Fibroblast of villous mesenchyme (primary cell): ENCODE measurements around the gene ANKRD16. TPM values are rescaled to one million over a fixed set of nuclear protein-coding genes. Genes with fewer than 3 reads are reported as not detected.
"Not testable (repeated sequence)": the region's sequence is repeated elsewhere in the genome, so short reads cannot be mapped to it uniquely, and the experiment has no call there.

ENCODE experiments used
- DNase-seq: peaks from one replicate; pipeline ENCODE4 v3.0.0-alpha.2; 2010; ENCODE audit warnings: low read depth
- H3K4me3 ChIP-seq: 2 replicates; pipeline ENCODE4 v1.5.1; 2011; ENCODE audit warnings: low read depth, mild to moderate bottlenecking, low read length
- total RNA-seq: library from RNA; depleted of rRNA; stranded (reverse); fragments of >200 nt; gene quantifications from 2 replicates; pipeline ENCODE4 v1.2.3, GENCODE V29; 2012
- TF ChIP-seq, protein P1 (sequence below): IDR thresholded peaks from 2 replicates; pipeline ENCODE4 v1.5.1; 2012; ENCODE audit warnings: low read depth, mild to moderate bottlenecking, low read length; ENCODE audit not compliant: insufficient read depth

Gene ANKRD16
- total RNA-seq, 1 donor, result 4.7 TPM

DNA sequence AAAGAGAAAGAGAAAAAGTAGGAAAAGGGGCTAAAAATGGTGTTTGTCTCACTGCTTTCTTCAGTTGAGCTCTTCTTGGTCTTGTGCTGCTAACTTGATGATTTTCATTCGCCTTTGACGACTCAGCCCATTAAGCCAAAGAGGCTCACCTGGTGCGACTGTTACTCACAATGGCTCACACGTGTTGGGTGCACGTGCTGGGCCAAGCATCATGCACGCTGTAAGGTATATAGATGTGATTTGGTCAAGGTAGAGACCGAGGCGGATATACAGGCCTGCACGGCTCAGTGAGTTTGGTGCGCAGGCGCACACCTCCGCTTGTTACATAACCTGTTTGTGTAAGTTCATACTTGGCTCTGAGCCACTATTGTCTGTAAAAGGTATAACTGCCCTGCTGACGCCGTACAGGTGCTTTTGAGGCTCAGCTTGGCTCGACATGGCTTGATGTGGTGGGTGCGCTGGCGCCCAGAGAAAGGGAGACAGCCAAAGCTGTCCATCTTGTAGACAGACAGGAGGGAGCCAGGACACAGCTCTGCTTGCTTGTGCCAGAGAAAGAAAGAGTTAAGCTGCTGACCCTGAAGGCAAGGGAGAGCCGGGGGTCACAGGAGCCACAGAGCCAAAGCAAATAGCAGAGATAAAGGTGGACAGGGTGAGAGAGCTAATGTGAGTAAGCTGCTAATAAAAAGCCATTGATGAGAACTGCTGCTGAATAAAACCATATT, 33.6 kb downstream of the ANKRD16 start:
- TF ChIP-seq, protein P1, sequence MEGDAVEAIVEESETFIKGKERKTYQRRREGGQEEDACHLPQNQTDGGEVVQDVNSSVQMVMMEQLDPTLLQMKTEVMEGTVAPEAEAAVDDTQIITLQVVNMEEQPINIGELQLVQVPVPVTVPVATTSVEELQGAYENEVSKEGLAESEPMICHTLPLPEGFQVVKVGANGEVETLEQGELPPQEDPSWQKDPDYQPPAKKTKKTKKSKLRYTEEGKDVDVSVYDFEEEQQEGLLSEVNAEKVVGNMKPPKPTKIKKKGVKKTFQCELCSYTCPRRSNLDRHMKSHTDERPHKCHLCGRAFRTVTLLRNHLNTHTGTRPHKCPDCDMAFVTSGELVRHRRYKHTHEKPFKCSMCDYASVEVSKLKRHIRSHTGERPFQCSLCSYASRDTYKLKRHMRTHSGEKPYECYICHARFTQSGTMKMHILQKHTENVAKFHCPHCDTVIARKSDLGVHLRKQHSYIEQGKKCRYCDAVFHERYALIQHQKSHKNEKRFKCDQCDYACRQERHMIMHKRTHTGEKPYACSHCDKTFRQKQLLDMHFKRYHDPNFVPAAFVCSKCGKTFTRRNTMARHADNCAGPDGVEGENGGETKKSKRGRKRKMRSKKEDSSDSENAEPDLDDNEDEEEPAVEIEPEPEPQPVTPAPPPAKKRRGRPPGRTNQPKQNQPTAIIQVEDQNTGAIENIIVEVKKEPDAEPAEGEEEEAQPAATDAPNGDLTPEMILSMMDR, result no peak
- no peak for DNase-seq

DNA sequence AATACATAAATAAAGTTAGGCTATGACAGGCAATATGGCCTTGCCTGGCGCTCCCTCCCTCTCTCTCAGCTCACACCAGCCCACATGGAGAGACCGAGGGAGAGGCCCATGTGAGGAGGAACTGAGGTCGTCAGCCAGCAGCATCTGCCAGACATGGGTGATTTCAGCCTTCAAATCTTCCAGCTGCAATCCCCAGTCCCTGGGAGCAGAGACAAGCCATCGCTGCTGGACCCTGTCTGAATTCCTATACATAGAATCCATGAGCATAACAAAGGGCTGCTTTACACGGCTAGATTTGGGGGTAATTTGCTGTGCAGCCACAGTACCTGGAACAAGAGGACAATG, 35.6 kb downstream of the ANKRD16 start:
- TF ChIP-seq, protein P1, result no peak
- no peak overlapping the region for H3K4me3 ChIP-seq
- no peak for DNase-seq

More for the DNA sequence above, 33.6 kb downstream of the ANKRD16 start:
- no peak overlapping the region for H3K4me3 ChIP-seq

DNA sequence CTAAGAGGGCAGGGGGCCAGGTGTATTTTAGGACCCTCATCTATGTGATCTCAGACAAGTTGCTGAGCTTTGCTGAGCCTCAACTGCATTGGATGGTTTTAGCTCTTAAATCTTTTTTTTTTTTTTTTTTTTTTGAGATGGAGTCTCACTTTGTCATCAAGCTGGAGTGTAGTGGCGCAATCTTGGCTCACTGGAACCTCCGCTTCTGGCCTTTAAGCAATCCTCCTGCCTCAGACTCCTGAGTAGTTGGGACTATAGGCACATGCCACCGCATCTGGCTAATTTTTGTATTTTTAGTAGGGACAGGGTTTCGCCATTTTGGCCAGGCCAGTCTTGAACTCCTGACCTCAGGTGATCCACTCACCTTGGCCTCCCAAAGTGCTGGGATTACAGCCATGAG, 43.0 kb downstream of the ANKRD16 start:
- not testable (repeated sequence) for DNase-seq, H3K4me3 ChIP-seq

DNA sequence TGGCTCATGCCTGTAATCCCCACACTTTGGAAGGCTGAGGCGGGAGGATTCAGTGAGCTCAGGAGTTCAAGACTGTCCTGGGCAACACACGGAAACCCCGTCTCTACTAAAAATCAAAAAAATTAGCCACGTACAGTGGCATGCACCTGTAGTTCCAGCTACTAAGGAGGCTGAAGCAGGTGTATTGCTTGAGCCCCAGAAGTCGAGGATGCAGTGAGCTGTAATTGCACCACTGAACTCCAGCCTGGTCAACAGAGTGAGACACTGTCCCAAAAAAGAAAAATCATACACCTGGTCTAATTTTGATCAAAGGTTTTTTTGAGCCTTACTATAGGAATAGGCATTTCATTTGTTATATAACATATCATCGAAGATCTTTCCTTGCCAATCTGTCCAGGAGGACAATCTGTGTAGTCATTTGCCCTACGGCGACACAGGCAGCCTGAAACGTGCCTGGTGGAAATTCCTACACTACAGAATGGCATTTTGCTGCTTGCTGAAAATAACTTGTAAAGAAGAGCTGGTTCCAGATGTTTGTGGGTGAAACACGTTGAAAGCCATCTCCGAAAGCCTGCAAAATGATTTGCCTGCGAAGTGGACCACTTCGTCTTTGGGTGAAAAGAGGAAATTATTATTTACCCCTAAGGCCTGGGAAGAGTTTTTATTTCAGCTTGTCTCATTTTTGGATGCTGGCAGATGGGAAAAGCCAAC, 45.2 kb downstream of the ANKRD16 start:
- TF ChIP-seq, protein P1, result no peak
- no peak overlapping the region for H3K4me3 ChIP-seq
- peak; percentile 11 for DNase-seq

DNA sequence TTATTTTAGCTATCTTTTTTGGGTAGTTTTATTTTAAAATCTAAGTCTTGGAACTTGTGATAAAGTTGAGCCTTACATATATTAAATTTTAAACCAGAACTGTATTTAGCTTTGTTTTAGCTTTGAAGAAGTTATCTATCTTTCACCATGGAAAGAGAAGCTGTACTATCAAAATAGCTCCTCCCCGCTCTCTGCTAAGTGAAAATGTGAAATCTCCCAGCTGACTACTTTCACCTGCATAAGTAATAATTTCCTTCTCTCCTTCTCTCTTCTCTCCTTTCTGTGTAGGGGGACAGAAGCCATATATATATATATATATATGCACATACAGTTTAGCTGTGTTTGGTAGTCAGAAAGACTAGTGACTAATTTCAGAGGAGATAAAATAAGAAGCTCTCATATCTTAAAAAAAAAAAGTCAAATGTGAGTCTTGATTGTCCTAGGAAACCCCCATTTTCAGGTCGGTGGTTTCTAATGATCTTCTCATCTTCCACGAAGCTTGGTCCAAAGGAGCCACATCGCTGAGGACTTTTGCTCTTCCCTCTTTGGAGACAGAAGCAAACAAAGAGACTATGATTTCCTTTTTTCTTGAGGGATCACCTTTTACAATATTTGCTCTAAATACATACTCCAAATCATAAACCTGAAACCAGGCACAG, 45.9 kb downstream of the ANKRD16 start:
- no peak overlapping the region for H3K4me3 ChIP-seq
- no peak for DNase-seq
- TF ChIP-seq, protein P1, result no peak

DNA sequence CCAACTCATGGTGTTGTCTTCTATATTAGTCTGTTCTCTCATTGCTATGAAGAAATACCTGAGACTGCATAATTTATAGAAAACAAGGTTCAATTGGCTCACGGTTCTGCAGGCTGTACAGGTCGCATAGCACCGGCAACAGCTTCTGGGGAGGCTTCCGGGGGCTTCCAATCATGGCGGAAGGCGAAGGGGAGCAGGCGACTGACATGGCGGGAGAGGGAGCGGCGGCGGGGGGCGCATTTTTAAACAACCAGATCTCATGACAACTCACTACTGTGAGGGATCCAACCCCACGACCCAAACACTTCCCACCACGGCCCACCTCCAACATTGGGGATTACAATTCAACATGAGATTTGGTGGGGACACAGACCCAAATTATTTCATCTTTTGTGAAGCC, 47.7 kb downstream of the ANKRD16 start:
- TF ChIP-seq, protein P1, result no peak
- no peak for DNase-seq
- H3K4me3 ChIP-seq, result no peak overlapping the region

DNA sequence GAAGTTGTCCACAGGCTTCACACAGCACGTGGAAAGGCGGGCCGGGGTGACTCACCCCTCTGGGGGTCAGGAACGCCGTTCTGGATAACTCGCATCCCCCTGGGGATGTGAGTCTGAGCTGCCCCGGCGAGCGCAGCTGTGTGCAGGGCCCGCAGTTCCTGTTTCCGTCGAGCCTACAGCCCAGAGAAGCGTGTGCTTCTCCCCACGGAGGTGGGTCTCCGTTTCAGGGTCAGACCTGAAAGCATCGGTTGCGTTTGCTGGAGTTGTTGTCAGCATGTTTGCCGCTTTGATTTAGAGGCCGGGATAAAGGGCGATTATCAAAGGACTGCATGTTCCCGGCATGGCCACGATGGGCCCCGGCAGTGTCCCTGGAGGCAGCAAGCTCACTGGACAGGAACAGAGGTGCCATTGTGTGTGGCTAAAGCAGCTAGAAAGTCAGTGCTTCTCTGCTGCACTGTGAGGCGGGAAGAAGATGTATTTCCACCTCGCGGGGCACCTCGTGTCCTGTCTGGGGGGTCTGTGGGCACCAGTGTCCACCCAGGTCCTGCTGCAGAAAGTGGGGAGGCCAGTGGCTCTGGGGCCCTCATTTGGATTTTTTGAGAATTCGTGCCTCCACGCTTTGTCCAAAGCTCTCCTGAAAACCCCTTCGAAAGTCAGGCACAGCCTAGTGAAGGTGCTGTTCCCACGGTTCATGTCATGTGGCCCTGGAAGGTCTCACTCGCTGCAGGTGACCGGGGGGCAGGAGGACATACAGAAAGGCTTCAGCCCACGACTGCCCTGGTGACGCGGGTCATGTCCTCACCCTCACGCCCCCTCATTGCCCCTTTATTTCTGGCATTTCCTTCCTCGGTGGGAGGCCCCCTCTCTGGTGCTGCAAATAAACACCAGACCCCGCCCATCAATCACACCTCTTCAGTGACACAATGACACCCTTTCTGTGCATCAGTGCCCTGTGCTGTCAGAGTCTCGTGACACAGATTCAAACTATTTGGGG, 49.1 kb downstream of the ANKRD16 start:
- TF ChIP-seq, protein P1, result no peak
- no peak overlapping the region for H3K4me3 ChIP-seq
- peak; percentile 18 for DNase-seq

DNA sequence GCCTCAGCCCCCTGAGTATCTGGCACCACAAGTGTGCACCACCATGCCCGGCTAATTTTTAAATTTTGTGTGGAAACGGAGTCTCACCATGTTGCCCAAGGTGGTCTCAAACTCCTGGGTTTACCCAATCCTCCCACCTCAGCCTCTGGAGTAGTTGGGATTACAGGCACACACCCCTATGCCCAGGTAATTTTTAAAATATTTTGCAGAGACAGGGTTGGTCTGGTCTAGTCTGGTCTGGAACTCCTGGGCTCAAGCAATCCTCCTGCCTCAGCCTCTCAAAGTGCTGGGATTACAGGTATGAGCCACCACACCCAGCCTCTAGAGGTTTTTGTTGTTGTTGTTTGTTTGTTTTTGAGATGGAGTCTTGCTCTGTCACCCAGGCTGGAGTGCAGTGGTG, 53.5 kb downstream of the ANKRD16 start:
- not testable (repeated sequence) for DNase-seq

More for the DNA sequence above, 53.5 kb downstream of the ANKRD16 start:
- H3K4me3 ChIP-seq, result not testable (repeated sequence)
